HG03520 (cell line): ENCODE data around the gene CYP26B1.

ENCODE experiments used
- ATAC-seq: cut with Tn5 transposase; IDR thresholded peaks from one replicate; pipeline ENCODE4 v1.9.1; 2021; ENCODE audit warnings: mild to moderate bottlenecking, moderate library complexity; ENCODE audit not compliant: unreplicated experiment

Gene CYP26B1, protein sequence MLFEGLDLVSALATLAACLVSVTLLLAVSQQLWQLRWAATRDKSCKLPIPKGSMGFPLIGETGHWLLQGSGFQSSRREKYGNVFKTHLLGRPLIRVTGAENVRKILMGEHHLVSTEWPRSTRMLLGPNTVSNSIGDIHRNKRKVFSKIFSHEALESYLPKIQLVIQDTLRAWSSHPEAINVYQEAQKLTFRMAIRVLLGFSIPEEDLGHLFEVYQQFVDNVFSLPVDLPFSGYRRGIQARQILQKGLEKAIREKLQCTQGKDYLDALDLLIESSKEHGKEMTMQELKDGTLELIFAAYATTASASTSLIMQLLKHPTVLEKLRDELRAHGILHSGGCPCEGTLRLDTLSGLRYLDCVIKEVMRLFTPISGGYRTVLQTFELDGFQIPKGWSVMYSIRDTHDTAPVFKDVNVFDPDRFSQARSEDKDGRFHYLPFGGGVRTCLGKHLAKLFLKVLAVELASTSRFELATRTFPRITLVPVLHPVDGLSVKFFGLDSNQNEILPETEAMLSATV

DNA sequence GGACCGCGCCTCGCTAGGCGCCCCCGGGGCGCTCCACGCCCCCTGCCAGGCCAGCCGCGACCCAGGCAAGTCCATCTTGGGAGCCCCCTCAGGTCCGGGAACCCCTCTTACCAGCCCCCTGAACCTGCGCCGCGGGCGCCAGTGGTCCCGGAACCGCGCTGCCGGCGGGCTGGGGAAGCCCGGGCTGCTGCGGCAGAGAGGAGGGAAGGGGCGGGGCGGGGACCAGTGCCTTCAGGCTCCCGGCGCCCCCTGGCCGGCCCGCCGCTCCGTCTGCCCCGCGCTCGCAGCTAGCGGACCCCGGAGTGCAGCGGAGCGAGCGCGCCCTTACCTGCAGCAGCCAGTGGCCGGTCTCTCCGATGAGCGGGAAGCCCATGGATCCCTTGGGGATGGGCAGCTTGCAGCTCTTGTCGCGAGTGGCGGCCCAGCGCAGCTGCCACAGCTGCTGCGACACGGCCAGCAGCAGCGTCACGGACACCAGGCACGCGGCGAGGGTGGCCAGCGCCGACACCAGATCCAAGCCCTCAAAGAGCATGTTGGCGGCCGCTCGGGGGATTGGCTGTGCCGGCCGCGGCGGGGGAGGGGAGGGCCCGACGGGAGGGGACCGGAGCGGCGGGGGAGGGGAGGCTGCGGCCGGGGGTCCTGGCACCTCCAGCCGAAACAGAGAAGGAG lies at the start of gene CYP26B1:
CYP26B1 (minus strand) TSS at position 560 of the 669 bp plus-strand sequence; CDS start at position 532, 28 bp downstream.
- no peak for ATAC-seq

DNA sequence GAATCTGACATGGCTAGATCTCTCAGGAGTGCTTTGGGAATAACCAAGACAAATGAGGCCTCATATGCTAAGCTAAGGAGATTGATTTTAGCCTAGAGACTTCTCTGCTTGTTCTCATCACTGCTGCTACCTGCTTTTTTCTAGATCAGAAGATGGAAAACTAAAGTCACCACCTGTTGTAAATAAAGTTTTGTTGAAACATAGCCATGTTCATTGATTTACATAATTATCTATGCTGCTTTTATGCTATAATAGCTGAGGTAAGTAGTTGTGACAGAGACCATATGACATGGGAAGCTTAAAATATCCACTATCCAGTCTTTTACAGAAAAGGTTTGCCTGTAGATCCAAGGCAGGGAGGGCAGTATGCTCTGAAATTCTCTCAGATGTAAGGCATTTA lies 46.1 kb upstream of the CYP26B1 start:
- ATAC-seq, result no peak

DNA sequence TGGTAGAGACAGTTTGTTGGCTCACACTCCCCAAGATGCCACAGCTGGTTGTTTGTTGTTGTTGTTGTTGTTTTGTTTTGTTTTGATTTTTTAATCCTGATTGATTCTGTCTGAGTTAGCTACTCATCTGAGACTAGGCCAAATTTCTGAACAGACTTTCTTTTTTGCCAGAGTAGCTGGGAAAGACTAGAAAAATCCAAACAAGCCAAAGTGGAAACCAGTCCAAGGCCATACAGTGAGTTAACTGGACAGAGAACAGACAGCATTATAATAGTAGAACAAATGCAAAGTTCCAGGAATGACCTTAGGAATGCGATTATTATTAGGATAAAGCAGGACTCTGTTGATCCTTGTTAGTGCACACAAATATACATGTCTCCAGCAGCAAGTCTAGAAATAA lies 43.8 kb upstream of the CYP26B1 start:
- ATAC-seq, result no peak

DNA sequence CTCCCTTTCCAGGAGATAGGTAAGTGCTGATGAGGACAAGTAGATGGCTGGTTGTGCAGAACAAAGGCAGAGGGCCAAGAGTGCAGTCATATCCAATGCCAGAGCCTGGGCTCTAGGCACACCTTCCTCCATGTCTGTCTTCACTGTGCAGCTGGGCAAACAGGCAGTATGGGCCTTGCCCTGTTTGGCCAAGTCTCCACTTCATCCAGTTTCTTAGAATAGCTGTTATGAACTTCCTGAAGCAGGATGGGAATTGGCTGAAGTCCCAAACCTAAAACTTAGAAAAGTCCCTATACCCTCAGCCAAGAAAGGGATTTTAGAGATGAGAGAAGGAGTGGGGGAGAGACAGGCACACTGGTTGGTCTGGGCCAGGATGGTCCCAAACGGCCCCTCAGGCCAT lies 37.5 kb upstream of the CYP26B1 start:
- ATAC-seq, result no peak

DNA sequence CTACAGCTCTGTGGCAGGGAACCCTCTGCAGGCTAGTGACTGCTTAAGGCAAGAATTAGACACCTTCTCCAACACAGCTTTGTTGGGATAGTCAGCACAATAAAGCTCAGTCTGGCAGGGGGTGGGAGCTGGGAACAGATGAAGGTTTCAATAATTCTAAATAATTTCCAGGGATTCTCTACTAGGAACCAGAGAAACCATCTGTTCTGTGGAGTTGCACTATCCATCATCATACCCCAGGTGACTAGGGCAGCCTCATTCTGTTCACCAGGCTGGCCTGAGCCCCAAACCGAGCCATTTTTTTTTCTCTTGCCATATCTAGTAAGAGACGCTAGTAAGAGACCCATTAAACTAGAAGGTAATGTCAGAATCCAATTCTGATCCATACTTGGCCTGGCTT lies 35.8 kb upstream of the CYP26B1 start:
- ATAC-seq, result no peak

DNA sequence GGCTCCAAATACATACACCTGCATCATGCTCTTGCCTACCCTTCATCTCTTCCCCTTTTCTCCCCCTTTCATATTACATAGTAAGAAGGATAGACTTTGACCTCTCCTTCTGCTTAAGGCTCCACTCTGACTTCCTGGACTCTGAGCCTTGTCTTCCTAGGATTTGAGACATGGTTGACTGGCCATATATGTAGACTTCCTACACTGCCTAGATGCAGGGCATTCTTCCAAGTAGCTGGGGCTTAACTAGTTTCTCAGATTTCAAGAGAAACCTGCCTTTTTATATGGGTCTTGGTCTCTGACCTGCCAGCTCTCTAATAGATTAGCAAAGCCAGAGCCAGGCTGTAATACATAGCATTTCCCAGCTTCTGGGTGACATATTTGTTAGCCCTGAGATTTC lies 35.4 kb upstream of the CYP26B1 start:
- no peak for ATAC-seq

DNA sequence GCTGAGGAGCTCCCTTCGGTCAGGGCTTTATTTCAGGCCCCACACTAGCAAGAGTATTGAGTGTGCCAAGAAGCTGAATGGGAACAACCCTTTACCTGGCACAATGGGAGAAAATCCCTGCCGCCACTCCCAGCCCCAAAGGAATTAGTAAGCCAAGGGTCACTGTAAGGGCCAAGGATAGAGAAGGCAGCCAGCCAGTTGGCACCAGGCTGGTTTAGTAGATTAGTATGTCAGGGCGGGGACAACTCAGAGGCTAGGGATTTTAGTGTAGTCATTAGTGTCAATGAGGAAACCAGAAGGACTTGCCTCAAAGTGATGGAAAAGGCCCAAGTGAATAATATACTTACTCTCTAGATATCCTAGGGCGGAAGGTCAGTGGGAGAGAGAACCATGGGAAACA lies 34.9 kb upstream of the CYP26B1 start:
- no peak for ATAC-seq

DNA sequence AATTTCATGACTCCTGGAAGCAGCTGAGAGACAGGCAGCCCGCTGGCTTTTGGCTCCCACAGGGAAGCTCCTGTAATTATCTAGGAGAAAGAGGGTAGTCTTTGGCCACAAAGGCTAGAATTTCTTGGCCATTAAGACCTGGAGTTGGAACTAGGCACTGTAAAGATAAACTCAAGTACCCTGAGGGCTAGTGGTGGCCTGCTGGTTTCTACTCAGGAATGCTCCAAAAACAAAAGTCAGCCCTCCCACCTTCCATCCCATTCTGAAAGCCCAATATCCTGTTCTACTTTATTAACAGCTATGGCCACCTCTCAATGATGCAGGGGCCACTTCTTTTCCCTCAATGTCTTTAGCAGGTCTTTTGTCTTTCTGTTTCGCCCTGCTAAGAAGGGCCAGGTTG lies 34.0 kb upstream of the CYP26B1 start:
- no peak for ATAC-seq

DNA sequence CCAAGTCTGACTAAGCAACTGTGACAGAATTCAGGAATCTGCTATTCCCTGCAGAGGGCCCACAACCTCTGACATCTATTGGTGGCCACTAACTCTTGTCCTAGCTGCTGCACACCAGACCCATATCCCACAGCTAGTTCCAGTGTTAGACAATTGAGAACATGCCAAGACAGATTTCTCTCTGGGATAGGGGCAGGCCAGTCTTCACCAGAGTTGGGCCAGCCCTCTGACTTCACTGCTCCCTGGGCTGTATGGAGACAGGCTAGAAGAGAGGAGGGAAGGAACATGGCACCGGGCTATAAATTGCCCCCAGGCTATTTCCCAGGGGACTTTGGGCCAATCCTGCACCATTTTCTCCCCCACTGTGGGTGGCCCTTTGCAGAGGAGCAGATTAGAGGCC lies 32.7 kb upstream of the CYP26B1 start:
- ATAC-seq, result no peak

DNA sequence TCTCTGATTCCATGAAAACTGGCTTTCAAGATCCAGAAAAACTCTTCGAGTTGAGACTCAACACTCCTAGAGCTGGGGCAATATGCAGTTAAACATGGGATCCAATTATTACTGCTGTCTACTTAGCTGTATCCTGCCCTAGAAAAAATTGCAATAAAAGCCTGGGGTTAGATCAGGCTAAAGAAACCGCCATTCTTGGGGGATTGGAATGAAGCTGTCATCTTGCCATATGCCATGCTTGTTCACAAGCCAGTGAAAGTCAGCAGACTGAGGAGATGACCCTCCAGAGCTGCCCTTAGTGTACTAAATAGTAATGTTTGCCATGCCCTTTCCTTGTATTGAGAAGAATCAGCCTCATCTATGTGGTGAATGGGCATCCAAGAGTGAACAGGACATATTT lies 30.9 kb upstream of the CYP26B1 start:
- ATAC-seq, result no peak

DNA sequence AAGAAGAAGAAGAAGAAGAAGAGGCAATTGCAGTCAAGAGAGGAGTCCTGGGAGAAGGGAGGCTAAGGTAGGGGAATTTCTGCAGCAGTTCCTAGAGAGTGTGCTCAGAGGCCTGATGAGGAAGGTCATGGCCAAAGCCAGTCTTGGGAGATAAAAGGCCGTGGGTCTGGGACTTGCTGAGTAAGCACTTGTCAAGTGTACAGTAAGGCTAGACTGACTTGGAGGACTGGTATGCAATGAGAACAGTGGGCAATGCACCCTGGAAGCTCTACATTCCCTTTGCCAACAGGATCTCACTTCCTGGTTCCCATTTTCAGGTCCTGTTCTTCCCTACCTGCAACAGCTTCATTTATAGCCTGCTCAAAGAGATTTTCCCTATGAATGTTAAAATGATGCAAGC lies 28.6 kb upstream of the CYP26B1 start:
- ATAC-seq, result no peak

DNA sequence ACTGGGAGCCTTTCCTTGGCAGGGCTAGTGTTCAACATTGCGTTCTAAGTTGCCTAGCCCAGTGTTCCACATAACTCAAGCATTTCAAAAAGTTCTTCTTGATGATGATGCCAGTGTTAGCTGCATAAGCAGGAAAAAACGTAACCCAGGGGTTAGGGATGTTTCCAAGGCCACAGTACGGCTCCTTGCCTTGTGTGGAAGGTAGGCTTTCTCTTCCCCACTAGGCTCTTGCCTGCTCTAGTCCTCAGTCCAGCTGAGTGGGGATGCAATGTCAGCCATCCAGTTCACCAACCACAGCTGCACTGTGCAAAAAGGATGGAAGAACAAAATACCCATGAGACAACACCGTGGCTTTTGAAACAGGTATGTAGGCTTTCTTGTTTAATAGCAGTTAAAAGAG lies 28.0 kb upstream of the CYP26B1 start:
- ATAC-seq, result no peak

DNA sequence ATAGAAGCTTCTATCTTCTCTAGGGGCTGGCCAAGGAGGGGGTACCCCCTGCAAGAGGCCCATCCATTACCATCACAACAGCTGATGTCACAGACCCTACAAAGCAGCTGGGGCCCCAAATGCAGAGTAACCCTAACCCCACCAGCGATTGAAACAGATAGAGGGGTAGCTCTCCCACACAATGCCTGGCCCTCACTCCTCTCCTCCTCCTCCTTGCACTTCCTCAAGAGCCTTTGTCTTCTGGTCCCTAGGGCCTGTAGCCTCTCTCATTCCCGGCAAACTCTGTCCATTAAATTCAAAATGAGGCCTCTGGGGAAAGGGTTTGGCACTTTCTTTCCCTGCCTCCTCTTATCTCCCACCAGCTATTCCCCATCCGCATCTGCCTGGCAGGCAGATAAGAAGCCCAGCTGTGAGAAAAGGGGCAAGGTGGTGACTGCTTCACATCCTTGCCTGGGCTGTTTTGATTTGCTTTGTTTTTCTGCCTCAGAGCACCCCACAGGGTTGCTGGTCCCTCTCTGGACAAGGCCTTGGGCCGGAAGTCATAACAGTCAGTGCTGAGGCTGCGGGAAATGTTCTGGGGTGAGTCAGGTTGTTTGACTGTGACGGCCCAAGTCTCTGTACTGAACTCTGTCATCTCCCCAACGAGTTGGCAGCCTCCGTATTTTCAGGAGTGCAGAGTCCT lies 26.1 kb upstream of the CYP26B1 start:
- no peak for ATAC-seq

DNA sequence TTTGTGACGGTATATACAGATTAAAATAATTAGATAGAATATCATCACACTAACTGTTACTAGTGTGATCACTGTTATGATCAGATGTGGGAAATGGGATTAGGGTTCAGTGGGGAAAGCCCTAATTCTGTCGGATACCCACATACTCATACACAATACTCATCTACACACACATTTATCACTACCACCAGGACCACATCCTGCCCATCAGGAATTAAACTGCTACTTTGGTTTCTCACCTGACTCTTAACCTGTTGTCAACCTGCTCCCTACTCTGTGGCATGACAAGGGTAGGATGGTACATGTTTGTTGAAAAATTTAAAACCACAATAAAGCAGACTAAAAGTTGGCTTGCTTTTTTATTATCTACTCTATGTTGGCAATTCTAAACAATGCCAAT lies 24.8 kb upstream of the CYP26B1 start:
- ATAC-seq, result no peak

DNA sequence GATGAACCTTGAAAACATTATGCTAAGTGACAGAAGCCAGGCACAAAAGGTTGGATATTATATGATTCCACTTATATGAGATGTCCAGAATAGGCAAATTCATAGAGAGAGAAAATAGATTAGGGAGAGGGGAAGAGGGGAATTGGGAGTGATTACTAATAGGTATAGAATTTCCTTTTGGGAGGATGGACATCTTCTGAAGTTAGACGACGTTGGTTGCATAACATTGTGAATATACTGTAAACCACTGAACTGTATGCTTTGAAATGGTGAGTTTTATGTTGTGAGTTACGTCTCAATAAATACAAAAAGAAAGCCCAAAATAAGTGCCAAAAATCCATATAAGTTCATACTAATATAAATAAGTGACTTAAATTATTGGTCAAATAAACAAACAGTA lies 18.6 kb upstream of the CYP26B1 start:
- no peak for ATAC-seq

DNA sequence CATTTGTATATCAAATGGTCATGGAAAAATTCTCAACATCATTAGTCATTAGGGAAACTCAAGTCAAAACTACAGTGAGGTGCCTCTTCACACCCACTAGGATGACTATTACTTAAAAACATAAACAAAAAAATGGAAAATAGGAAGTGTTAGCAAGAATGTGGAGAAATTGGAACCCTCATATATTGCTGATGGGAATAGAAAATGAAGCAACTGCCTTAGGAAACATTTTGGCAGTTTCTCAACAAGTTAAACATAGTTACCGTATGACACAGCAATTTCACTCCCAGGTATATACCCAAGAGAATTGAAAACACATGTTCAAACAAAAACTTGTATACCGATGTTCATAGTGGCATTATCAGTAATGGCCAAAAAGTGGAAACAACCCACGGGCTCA lies 18.1 kb upstream of the CYP26B1 start:
- ATAC-seq, result no peak

DNA sequence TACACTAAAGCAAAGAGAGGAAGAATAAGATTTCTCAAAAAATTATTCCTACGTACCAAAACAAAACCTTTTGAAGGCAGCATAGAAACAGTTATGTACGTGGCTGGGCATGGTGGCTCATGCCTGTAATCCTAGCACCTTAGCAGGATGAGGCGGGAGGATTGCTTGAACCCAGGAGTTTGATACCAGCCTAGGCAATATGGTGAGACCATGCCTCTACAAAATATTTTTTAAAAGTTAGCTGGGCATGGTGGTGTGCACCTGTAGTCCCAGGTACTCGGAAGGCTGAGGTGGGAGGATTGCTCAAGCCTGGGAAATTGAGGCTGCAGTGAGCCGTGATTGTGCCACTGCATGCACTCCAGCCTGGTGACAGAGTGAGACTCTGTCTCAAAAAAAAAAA lies 14.9 kb upstream of the CYP26B1 start:
- ATAC-seq, result no peak

DNA sequence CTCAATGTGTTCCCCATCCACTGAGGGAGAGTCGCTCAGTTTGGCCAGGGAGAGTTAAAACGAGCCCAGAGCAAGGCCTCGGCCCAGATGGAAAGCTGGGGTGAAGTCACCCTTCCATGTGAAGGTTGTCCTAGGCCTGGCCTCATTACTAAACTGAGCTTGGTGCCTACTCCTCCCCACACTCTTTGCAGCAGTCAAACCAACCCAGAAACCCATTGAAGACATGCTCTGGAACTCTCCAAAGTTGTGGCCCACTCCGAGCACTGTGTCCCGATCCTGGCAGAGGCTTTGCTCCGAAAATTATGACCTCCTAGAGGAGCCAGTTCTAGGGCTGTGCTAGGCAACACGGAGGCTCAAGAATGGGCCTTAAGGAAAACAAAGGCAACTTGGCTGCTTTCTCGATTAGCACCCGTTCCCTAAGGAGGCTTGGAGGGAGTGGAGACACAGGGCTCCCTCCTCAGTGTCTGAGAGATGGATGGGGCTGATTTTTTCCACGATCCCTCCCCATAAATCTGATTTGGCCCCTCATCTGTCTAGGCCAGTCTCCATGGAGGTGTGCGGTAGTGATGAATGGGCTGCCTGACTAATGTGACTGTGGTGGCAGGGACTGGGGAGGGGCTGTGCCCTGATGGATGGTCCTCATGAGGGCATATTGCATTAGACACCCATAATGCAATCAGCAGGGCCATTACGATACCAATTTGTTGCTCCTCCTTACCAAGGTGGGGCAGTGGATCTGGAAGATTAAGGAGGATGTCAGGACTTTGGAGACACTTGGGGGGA lies 11.7 kb upstream of the CYP26B1 start:
- no peak for ATAC-seq

DNA sequence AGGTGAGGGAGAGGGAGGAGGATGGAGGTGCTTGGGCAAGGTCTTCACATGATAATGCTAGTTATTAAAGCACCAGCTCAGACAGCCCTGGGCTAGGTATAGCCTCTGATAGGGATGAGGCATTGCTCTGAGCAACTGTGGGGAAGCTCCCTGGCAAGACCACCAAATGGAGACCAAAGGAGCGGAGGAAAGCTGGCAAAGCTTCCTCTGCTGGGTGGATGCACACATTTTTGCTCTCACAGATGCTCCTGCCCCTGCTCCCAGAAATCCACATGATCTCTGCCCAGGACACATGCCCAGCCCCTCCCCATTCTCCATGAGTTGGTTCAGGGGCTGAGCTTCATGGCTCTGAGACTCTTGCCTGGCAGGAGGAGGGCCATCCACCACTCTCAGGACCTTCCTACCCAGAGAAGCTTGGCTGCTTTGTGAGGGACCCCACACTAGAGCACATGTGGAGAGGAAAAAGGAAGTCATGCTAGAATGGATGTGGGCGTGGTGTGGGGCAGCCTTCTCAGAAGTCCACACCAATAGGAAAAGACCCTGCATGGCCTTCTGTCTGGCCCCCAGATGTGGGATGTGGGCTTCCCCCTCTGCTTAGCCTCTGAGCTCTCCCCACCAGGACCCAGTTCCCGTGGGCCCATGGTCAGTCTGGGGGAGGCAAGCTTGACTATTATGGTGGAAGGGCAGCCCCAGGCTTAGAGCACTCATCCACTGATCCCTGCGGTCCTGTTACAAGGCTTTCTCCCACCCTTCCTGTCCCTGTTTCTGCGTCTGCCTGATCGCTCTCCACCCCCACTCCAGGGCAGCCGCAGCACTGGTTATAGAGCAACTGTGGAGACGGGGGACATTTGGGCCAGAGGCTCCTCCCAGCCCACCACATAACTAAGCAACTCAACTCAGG lies 10.5 kb upstream of the CYP26B1 start:
- ATAC-seq, result no peak

DNA sequence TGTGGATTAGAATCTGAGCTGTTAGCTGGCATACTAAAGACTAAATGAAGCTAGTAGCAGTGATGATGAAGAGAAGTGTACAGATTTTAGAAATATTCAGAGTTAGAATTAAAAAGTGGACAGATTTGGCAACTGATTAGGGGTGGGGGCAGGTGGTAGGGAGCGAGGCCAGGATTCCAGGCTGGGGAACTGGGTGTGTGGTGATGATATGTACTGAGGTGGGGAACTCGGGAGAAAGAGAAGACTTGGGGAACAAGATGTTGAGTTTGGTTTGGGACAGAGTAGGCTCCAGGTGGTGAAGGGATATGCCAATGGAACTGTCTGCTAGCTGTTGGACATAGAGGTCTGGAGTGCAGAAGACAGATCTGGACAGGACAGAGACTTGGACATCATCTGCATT lies 9.2 kb upstream of the CYP26B1 start:
- no peak for ATAC-seq
